Stomach (tissue), 4 donors: Measurements from ENCODE around the gene NT5C.

ENCODE experiments used
- CTCF ChIP-seq, 7 experiments: fragments of 450-650 bp in 4 of 7; fragments of 200-600 bp in 3 of 7; sonication (generic) in 3 of 7; IDR thresholded peaks; one replicate each; pipeline ENCODE4 v1.5.1; 2016 to 2019; ENCODE audit warnings: antibody characterized with exemption in 7 of 7, control low read depth in 2 of 7, mild to moderate bottlenecking in 1 of 7
- EP300 ChIP-seq: sonication (generic); formaldehyde crosslinking; IDR thresholded peaks from one replicate; pipeline ENCODE4 v1.6.1; 2017; ENCODE audit warnings: antibody characterized with exemption
- POLR2A ChIP-seq, 4 donors: fragments of 450-650 bp; IDR thresholded peaks; one replicate each; pipeline ENCODE4 v1.6.1; 2016; ENCODE audit warnings: antibody characterized with exemption in 4 of 4, control low read depth in 2 of 4, mild to moderate bottlenecking in 1 of 4, moderate library complexity in 1 of 4
- POLR2AphosphoS5 ChIP-seq, 3 donors: sonication (generic); formaldehyde crosslinking; IDR thresholded peaks; one replicate each; pipeline ENCODE4 v1.6.1; 2016; ENCODE audit warnings: antibody characterized with exemption in 3 of 3

GRCh38 chr17:75131278-75132017 is at the start of gene NT5C:
- TF ChIP-seq CTCF (IDR thresholded peaks at IDR 0.05) (peak in 5 of 7 experiments; percentile 15 to 68 (median 57)), EP300 (no peak), POLR2A (IDR thresholded peaks at IDR 0.05) (peak in 1 of 4 donors; percentile 25), POLR2AphosphoS5 (IDR thresholded peaks at IDR 0.05) (peak in 2 of 3 donors; percentile 61 to 85)
